ENCODE results near the gene PACS2. TPM values are rescaled to one million over a fixed set of nuclear protein-coding genes. Genes with fewer than 3 reads are reported as not detected.

Gene PACS2
- total and polyA plus RNA-seq, 4 donors = 37.9 to 87.2 (median 71.0) TPM

- peaks cover 0 to 30% (median 6%) of the 10 kb centered on the region in 4 donors for H3K36me3 ChIP-seq (ENCODE audit: control insufficient read depth in 4 of 4, insufficient read depth in 4 of 4, low read length in 4 of 4)
- H3K9me3 ChIP-seq (ENCODE audit: control insufficient read depth in 4 of 4, insufficient read depth in 3 of 4, low read length in 3 of 4) = no peaks in the 10 kb centered on the region
- DNase-seq (no peak), ATAC-seq (ENCODE audit: insufficient read depth, low FRiP score) (no peak)
- peaks cover 0 to 4% (median 0%) of the 10 kb centered on the region in 5 donors for H3K4me1 ChIP-seq (ENCODE audit: control insufficient read depth in 5 of 5, insufficient read depth in 5 of 5, low read length in 5 of 5)
- no peak overlapping the region for H3K27ac ChIP-seq (ENCODE audit: low read depth in 1 of 2, low read length in 1 of 2)
- WGBS, 2 donors = 94 to 97% methylated on average over 22 of the region's 22 CpGs
- no peak overlapping the region for H3K9ac ChIP-seq (ENCODE audit: insufficient read depth in 1 of 2, low read length in 2 of 2)
- TF ChIP-seq, protein P1, sequence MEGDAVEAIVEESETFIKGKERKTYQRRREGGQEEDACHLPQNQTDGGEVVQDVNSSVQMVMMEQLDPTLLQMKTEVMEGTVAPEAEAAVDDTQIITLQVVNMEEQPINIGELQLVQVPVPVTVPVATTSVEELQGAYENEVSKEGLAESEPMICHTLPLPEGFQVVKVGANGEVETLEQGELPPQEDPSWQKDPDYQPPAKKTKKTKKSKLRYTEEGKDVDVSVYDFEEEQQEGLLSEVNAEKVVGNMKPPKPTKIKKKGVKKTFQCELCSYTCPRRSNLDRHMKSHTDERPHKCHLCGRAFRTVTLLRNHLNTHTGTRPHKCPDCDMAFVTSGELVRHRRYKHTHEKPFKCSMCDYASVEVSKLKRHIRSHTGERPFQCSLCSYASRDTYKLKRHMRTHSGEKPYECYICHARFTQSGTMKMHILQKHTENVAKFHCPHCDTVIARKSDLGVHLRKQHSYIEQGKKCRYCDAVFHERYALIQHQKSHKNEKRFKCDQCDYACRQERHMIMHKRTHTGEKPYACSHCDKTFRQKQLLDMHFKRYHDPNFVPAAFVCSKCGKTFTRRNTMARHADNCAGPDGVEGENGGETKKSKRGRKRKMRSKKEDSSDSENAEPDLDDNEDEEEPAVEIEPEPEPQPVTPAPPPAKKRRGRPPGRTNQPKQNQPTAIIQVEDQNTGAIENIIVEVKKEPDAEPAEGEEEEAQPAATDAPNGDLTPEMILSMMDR (IDR thresholded peaks at IDR 0.05; ENCODE audit: control extremely low read depth, extremely low read depth) = no peak
- H3K27me3 ChIP-seq (ENCODE audit: control insufficient read depth in 3 of 3, insufficient read depth in 3 of 3, low read length in 2 of 3) = no peaks in the 10 kb centered on the region
- H3K4me3 ChIP-seq = no peak overlapping the region
Observed at GRCh38 chr14:105355850-105356604, 41.5 kb downstream of the PACS2 start.

GRCh38 chr14:105356927-105357326, 42.4 kb downstream of the PACS2 start:
- Histone ChIP-seq H3K27ac (ENCODE audit: low read depth in 1 of 2, low read length in 1 of 2) (no peak overlapping the region), H3K4me1 (ENCODE audit: control insufficient read depth in 5 of 5, insufficient read depth in 5 of 5, low read length in 5 of 5) (peaks cover 0 to 2% (median 0%) of the 10 kb centered on the region in 5 donors), H3K27me3 (ENCODE audit: control insufficient read depth in 3 of 3, insufficient read depth in 3 of 3, low read length in 2 of 3) (no peaks in the 10 kb centered on the region), H3K9me3 (ENCODE audit: control insufficient read depth in 4 of 4, insufficient read depth in 3 of 4, low read length in 3 of 4) (no peaks in the 10 kb centered on the region), H3K36me3 (ENCODE audit: control insufficient read depth in 4 of 4, insufficient read depth in 4 of 4, low read length in 4 of 4) (peaks cover 0 to 31% (median 6%) of the 10 kb centered on the region in 4 donors), H3K9ac (ENCODE audit: insufficient read depth in 1 of 2, low read length in 2 of 2) (no peak overlapping the region), H3K4me3 (no peak overlapping the region)
- TF ChIP-seq, protein P1 (IDR thresholded peaks at IDR 0.05; ENCODE audit: control extremely low read depth, extremely low read depth) = no peak
- no peak for ATAC-seq (ENCODE audit: insufficient read depth, low FRiP score)
- DNase-seq = no peak
- WGBS, 2 donors = 87 to 90% methylated on average over 9 of the region's 9 CpGs

- Histone ChIP-seq H3K9ac (ENCODE audit: insufficient read depth in 1 of 2, low read length in 2 of 2) (no peak overlapping the region), H3K27me3 (ENCODE audit: control insufficient read depth in 3 of 3, insufficient read depth in 3 of 3, low read length in 2 of 3) (no peaks in the 10 kb centered on the region), H3K4me1 (ENCODE audit: control insufficient read depth in 5 of 5, insufficient read depth in 5 of 5, low read length in 5 of 5) (no peaks in the 10 kb centered on the region), H3K36me3 (ENCODE audit: control insufficient read depth in 4 of 4, insufficient read depth in 4 of 4, low read length in 4 of 4) (peaks cover 0 to 31% (median 6%) of the 10 kb centered on the region in 4 donors), H3K9me3 (ENCODE audit: control insufficient read depth in 4 of 4, insufficient read depth in 3 of 4, low read length in 3 of 4) (no peaks in the 10 kb centered on the region), H3K27ac (ENCODE audit: low read depth in 1 of 2, low read length in 1 of 2) (no peak overlapping the region), H3K4me3 (no peak overlapping the region)
- DNase-seq (no peak), ATAC-seq (ENCODE audit: insufficient read depth, low FRiP score) (no peak)
- TF ChIP-seq, protein P1 (IDR thresholded peaks at IDR 0.05; ENCODE audit: control extremely low read depth, extremely low read depth) = no peak
- 96 to 98% methylated on average over 17 of the region's 17 CpGs for WGBS, 2 donors
Observed at GRCh38 chr14:105357626-105358025, 43.1 kb downstream of the PACS2 start.
